ENCODE data around the gene NDUFAF8.

DNA sequence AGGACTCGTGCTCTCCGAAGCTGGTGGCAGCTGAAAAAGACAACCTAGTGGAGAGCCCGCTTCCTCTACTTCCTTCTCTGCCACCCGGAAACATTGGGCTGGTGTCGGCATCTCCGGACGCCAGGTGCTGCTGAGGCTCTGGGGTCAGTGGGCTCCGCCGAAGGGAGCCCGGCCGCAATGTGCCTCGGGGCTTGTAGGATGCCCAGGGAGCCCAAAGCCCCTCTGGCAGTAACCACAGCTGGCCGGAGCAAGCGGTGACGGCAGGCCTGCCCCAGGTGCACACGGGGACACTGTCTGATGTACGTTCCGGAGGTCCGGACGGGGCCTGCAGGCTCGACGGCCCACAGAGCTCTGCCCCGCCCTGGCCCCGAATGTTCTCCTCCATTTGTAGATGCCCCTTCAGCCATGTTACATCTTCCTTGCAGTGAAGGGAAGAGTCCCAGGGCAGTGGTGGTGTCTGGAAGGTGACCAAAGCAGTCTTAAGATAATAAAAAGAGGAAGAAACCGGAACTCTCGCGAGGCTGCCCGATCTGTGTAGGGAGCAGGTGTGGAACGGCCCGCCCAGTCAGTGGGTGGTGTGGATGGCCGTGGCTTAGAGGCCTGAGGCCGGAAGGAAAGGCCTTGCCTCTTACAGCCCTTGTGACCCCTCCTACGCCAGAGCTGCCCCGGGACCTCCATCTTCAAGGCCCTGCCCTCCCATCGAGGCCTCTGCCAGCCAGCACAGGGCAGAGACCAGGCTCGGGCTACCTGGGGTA, 22.6 kb downstream of the NDUFAF8 start:
- TF ChIP-seq SMC3 (IDR thresholded peaks at IDR 0.05) (no peak), CBX8 (IDR thresholded peaks at IDR 0.05) (no peak), FOSL2 (IDR thresholded peaks at IDR 0.05) (no peak), FOSL2 (CRISPR knock-in tag; IDR thresholded peaks at IDR 0.05) (no peak), CTCF (IDR thresholded peaks at IDR 0.05) (no peak), RAD21 (conservative IDR thresholded peaks at IDR 0.05 in 1 of 2, IDR thresholded peaks at IDR 0.05 in 1 of 2) (no peak), ESRRA (IDR thresholded peaks at IDR 0.05; ENCODE audit: borderline replicate concordance, low read length) (no peak), JUNB (IDR thresholded peaks at IDR 0.05) (no peak), RFX5 (IDR thresholded peaks at IDR 0.05) (no peak), EP300 (IDR thresholded peaks at IDR 0.05) (no peak), POLR2A (IDR thresholded peaks at IDR 0.05; ENCODE audit: low read length) (no peak), PBX3 (IDR thresholded peaks at IDR 0.05) (no peak), CEBPB (IDR thresholded peaks at IDR 0.05) (no peak), MYC (IDR thresholded peaks at IDR 0.05; ENCODE audit: borderline replicate concordance, low read length) (no peak)
